PFSK-1 (cell line): ENCODE results near the gene CLTCL1.

Source experiments
- FOXP2 ChIP-seq: optimal IDR thresholded peaks from 2 replicates; pipeline ENCODE3; 2011; ENCODE audit warnings: borderline replicate concordance, control low read depth, inconsistent platforms; ENCODE audit not compliant: insufficient read depth; ENCODE audit errors: extremely low read length, extremely low read depth
- POLR2AphosphoS5 ChIP-seq: IDR thresholded peaks from 2 replicates; pipeline ENCODE4 v1.6.1; 2012; ENCODE audit warnings: low read depth, mild to moderate bottlenecking, control low read depth, low read length, moderate library complexity
- SIN3A ChIP-seq: IDR thresholded peaks from 2 replicates; pipeline ENCODE4 v1.6.1; 2012; ENCODE audit warnings: mild to moderate bottlenecking, low read length, moderate library complexity, borderline replicate concordance; ENCODE audit not compliant: insufficient read depth
- TAF1 ChIP-seq: IDR thresholded peaks from 2 replicates; pipeline ENCODE4 v1.6.1; 2012; ENCODE audit warnings: low read length, control low read depth, borderline replicate concordance; ENCODE audit not compliant: insufficient read depth
- TF ChIP-seq, protein P1 (sequence below), 2 experiments: IDR thresholded peaks; 2 replicates each; pipeline versions ENCODE4 v1.6.1 to v1.8.0; 2011 to 2012; ENCODE audit warnings: low read depth in 2 of 2, low read length in 2 of 2, control low read depth in 1 of 2, inconsistent platforms in 1 of 2, mild to moderate bottlenecking in 1 of 2, moderate library complexity in 1 of 2; ENCODE audit not compliant: insufficient read depth in 1 of 2

CLTCL1 gene

DNA sequence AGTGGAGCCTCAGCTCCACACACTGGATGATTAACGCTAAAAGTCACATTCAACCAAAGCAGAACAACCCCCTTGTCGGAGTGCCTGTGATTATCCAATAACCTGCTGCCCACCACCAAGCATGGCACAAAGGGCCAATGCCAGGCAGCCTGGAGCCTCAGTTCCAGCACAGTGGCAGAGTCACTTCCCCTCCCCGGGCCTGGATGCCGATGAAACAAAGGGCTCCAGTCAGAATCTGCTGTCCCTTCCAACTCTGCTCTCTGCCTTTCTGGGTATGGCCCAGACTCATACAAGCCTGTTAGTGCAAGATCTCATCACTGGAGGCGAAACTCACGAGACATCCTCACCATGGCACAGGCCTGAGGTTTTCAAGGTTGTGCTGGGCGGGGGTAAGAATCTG lies 52.1 kb downstream of the CLTCL1 start:
- no peak for TF ChIP-seq TAF1
- TF ChIP-seq FOXP2, result no peak
- TF ChIP-seq POLR2AphosphoS5, result no peak
- TF ChIP-seq SIN3A, result no peak
- TF ChIP-seq, protein P1, sequence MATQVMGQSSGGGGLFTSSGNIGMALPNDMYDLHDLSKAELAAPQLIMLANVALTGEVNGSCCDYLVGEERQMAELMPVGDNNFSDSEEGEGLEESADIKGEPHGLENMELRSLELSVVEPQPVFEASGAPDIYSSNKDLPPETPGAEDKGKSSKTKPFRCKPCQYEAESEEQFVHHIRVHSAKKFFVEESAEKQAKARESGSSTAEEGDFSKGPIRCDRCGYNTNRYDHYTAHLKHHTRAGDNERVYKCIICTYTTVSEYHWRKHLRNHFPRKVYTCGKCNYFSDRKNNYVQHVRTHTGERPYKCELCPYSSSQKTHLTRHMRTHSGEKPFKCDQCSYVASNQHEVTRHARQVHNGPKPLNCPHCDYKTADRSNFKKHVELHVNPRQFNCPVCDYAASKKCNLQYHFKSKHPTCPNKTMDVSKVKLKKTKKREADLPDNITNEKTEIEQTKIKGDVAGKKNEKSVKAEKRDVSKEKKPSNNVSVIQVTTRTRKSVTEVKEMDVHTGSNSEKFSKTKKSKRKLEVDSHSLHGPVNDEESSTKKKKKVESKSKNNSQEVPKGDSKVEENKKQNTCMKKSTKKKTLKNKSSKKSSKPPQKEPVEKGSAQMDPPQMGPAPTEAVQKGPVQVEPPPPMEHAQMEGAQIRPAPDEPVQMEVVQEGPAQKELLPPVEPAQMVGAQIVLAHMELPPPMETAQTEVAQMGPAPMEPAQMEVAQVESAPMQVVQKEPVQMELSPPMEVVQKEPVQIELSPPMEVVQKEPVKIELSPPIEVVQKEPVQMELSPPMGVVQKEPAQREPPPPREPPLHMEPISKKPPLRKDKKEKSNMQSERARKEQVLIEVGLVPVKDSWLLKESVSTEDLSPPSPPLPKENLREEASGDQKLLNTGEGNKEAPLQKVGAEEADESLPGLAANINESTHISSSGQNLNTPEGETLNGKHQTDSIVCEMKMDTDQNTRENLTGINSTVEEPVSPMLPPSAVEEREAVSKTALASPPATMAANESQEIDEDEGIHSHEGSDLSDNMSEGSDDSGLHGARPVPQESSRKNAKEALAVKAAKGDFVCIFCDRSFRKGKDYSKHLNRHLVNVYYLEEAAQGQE (IDR thresholded peaks at IDR 0.05; ENCODE audit: insufficient read depth in 1 of 2, low read depth in 2 of 2, low read length in 2 of 2), result no peak

DNA sequence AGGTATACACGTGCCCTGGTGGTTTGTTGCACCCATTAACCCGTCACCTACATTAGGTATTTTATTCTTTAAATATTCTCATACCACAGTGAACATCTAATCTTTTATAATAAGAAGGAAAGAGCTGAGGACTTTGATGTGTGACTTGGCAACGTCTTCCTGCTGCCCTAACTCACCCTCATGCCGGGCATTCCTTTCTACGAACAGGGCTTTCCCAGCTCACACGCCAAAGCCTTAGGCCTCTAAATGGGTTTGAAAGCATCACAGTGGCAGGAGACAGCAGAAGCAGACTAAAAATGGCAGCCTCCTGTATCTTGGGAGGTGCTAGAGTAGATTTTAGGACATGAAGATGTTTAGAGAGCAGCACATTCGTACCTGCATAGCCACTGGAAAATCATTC lies 52.6 kb downstream of the CLTCL1 start:
- TF ChIP-seq, protein P1 (IDR thresholded peaks at IDR 0.05; ENCODE audit: insufficient read depth in 1 of 2, low read depth in 2 of 2, low read length in 2 of 2), result no peak
- TF ChIP-seq TAF1, result no peak
- no peak for TF ChIP-seq POLR2AphosphoS5
- TF ChIP-seq SIN3A, result no peak
- TF ChIP-seq FOXP2, result no peak

DNA sequence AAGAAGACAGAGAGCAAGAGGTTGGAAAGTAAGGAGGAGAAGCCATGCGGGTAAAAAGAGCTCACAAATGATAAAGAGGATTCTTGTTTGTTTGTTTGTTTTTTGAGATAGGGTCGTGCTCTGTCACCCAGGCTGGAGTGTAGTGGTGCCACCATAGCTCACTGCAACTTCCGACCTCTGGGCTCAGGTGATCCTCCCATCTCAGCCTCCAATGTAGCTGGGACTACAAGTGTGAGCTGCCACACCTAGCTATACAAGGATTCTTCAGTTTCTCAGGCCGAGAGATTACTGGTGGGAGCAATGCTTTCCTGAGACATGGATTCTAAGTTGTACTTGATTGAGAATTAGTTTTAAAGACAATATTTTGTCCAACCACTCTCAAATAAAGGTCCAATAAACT lies 55.6 kb downstream of the CLTCL1 start:
- TF ChIP-seq SIN3A (no peak), POLR2AphosphoS5 (no peak), FOXP2 (no peak), TAF1 (no peak)
- TF ChIP-seq, protein P1 (IDR thresholded peaks at IDR 0.05; ENCODE audit: insufficient read depth in 1 of 2, low read depth in 2 of 2, low read length in 2 of 2), result no peak

DNA sequence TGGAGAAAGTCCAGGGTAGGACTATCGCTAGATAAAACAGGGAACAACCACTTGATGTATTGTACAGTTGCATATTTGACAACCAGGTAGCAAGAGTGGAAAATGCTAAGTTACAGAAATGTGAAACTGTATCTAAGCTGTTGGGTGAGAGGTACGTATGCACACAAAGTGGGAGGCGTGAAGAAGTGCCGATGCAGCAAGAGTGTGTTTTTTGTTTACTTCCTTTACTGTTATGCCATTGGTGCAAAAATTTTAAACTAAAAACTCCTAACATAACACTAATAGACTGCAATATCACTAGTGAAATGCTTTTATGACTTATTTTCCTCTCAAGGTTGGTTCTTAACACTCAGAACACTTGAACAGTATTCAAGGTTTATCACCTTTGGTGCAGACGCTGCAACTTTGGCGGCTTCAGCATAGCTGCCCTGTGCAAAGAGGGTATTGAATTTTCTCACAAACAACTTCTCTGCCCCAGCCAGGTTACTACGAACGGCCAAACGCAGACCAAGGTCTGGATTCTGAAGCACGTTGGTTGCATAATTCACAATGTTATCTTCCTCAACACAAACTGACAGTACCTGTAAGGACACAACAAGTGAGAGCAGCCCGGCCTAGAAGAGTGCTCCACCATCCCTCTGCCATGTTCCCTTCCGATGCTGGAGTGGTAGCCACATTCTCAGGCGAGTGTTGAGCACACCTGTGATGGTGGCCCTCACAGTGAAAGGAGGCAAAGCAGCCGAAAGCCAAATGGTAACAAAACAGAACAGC lies 57.2 kb downstream of the CLTCL1 start:
- no peak for TF ChIP-seq SIN3A
- TF ChIP-seq, protein P1 (IDR thresholded peaks at IDR 0.05; ENCODE audit: insufficient read depth in 1 of 2, low read depth in 2 of 2, low read length in 2 of 2), result no peak
- no peak for TF ChIP-seq POLR2AphosphoS5
- TF ChIP-seq FOXP2, result no peak
- TF ChIP-seq TAF1, result no peak

DNA sequence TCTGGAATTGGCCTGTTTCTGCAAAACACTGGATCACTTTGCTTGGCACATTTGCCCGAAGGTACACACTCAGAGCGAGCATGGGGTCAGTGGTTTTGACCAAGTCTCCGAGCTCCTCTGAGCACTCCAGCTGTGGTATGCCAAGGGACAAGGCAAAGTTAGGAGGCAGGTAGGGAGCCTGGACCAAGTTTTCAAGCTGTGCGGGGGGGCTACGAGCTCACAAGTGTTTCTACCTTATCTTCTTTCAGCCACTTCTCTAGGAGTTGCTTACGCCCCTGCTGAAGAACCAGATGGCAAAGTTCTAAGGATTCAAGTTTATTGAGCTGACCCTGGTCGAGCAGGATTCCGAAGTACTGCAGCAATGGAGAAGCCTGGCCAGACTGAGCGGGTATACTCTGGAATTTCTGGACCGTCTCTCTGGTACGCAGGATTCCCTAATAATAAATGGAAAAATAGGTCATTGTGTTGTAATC lies 58.3 kb downstream of the CLTCL1 start:
- TF ChIP-seq FOXP2, result no peak
- TF ChIP-seq TAF1, result no peak
- no peak for TF ChIP-seq POLR2AphosphoS5
- TF ChIP-seq, protein P1 (IDR thresholded peaks at IDR 0.05; ENCODE audit: insufficient read depth in 1 of 2, low read depth in 2 of 2, low read length in 2 of 2), result no peak
- no peak for TF ChIP-seq SIN3A
